Activated CD8-positive, alpha-beta memory T cell treated with anti-CD3 and anti-CD28 coated beads, Interleukin-2, amount 10 ng/mL, durations not matched to agents 7 days and 5 days (primary cell): ENCODE measurements around the gene SELENOM. TPM values are rescaled to one million over a fixed set of nuclear protein-coding genes. Genes with fewer than 3 reads are reported as not detected.
"Not testable (repeated sequence)": the region's sequence is repeated elsewhere in the genome, so short reads cannot be mapped to it uniquely, and the experiment has no call there.

ENCODE experiments used
- ATAC-seq: fragments of 150-1000 bp; cut with Tn5 transposase; one replicate; pipeline ENCODE4 v1.10.0; 2021; ENCODE audit warnings: moderate library complexity
- CTCF ChIA-PET: fragments of 350-600 bp; sonication (Branson Sonifier 250); formaldehyde crosslinking; loops from one replicate; lab custom pipeline; 2021; ENCODE audit warnings: antibody characterized with exemption; lab: Charles Lee
- DNase-seq: peaks from one replicate; pipeline ENCODE4 v3.0.0-alpha.2; 2020
- H3K27ac Mint-ChIP-seq: one replicate; pipeline ENCODE4 v1.8.0; 2021; ENCODE audit warnings: mild to moderate bottlenecking, mixed read lengths
- H3K27me3 Mint-ChIP-seq: one replicate; pipeline ENCODE4 v1.8.0; 2021; ENCODE audit warnings: mixed read lengths
- H3K36me3 Mint-ChIP-seq: one replicate; pipeline ENCODE4 v1.8.0; 2021; ENCODE audit warnings: mild to moderate bottlenecking, mixed read lengths
- H3K4me1 Mint-ChIP-seq: one replicate; pipeline ENCODE4 v1.8.0; 2021; ENCODE audit warnings: mixed read lengths
- H3K4me3 Mint-ChIP-seq: one replicate; pipeline ENCODE4 v1.8.0; 2021; ENCODE audit warnings: mild to moderate bottlenecking, moderate library complexity, mixed read lengths
- H3K9me3 Mint-ChIP-seq: one replicate; pipeline ENCODE4 v1.8.0; 2022; ENCODE audit warnings: low read depth, mixed read lengths
- total RNA-seq, 2 experiments: library from RNA; stranded (reverse); gene quantifications; one replicate each; pipeline ENCODE4 v1.2.3, GENCODE V29; 2021

SELENOM gene
- total RNA-seq, 2 experiments from 2014 or later = 0.49 to 1.5 TPM

GRCh38 chr22:31099386-31099785 lies 8.0 kb downstream of the SELENOM start:
- Mint-ChIP-seq H3K4me3 (no peak overlapping the region), H3K9me3 (no peaks in the 10 kb centered on the region), H3K27ac (no peak overlapping the region), H3K4me1 (no peaks in the 10 kb centered on the region), H3K27me3 (no peaks in the 10 kb centered on the region), H3K36me3 (peaks cover 3% of the 10 kb centered on the region)
- ATAC-seq (no peak), DNase-seq (no peak)
- CTCF ChIA-PET = interaction anchor here (1.3 to 1.4 kb wide), 2 partner anchors 11 to 14 kb away, joined by 3 to 5 read pairs; no protein-coding TSS in a partner anchor

GRCh38 chr22:31098632-31099110 lies 8.7 kb downstream of the SELENOM start:
- no peak for DNase-seq
- no peaks in the 10 kb centered on the region for H3K4me1 Mint-ChIP-seq
- no peaks in the 10 kb centered on the region for H3K27me3 Mint-ChIP-seq
- H3K4me3 Mint-ChIP-seq = no peak overlapping the region
- no peak for ATAC-seq
- no peak overlapping the region for H3K27ac Mint-ChIP-seq
- CTCF ChIA-PET = interaction anchor here (1.3 to 1.4 kb wide), 2 partner anchors 10 to 14 kb away, joined by 3 to 5 read pairs; no protein-coding TSS in a partner anchor
- H3K36me3 Mint-ChIP-seq = peaks cover 3% of the 10 kb centered on the region
- H3K9me3 Mint-ChIP-seq = no peaks in the 10 kb centered on the region

- DNase-seq (no peak), ATAC-seq (no peak)
- no peak overlapping the region for H3K4me3 Mint-ChIP-seq
- H3K27ac Mint-ChIP-seq = no peak overlapping the region
- no peaks in the 10 kb centered on the region for H3K4me1 Mint-ChIP-seq
- peaks cover 3% of the 10 kb centered on the region for H3K36me3 Mint-ChIP-seq
- CTCF ChIA-PET = interaction anchor here (1.3 to 1.4 kb wide), 2 partner anchors 9 to 13 kb away, joined by 3 to 5 read pairs; no protein-coding TSS in a partner anchor
- no peaks in the 10 kb centered on the region for H3K9me3 Mint-ChIP-seq
- H3K27me3 Mint-ChIP-seq = no peaks in the 10 kb centered on the region
These were observed 9.3 kb downstream of the SELENOM start for GRCh38 chr22:31097941-31098631.

GRCh38 chr22:31097539-31097938 lies 9.8 kb downstream of the SELENOM start:
- H3K36me3 Mint-ChIP-seq, H3K27ac Mint-ChIP-seq, H3K4me1 Mint-ChIP-seq, ATAC-seq, H3K27me3 Mint-ChIP-seq, CTCF ChIA-PET, DNase-seq, H3K4me3 Mint-ChIP-seq, H3K9me3 Mint-ChIP-seq: not testable (repeated sequence)

GRCh38 chr22:31096657-31097279 lies 10.6 kb downstream of the SELENOM start:
- no peaks in the 10 kb centered on the region for H3K9me3 Mint-ChIP-seq
- no peak overlapping the region for H3K27ac Mint-ChIP-seq
- CTCF ChIA-PET = interaction anchor here (1.7 kb wide), 1 partner anchor 12 kb away, joined by 10 read pairs; no protein-coding TSS in a partner anchor
- ATAC-seq = no peak
- no peaks in the 10 kb centered on the region for H3K4me1 Mint-ChIP-seq
- peaks cover 3% of the 10 kb centered on the region for H3K36me3 Mint-ChIP-seq
- no peak overlapping the region for H3K4me3 Mint-ChIP-seq
- no peak for DNase-seq
- no peaks in the 10 kb centered on the region for H3K27me3 Mint-ChIP-seq

GRCh38 chr22:31095637-31096249 lies 11.6 kb downstream of the SELENOM start:
- H3K4me1 Mint-ChIP-seq = no peaks in the 10 kb centered on the region
- ATAC-seq (no peak), DNase-seq (no peak)
- H3K36me3 Mint-ChIP-seq = peaks cover 3% of the 10 kb centered on the region
- H3K27ac Mint-ChIP-seq = no peak overlapping the region
- no peaks in the 10 kb centered on the region for H3K27me3 Mint-ChIP-seq
- H3K9me3 Mint-ChIP-seq = no peaks in the 10 kb centered on the region
- H3K4me3 Mint-ChIP-seq = no peak overlapping the region
- CTCF ChIA-PET = interaction anchor here (0.7 to 1.7 kb wide), 2 partner anchors 11 to 53 kb away, joined by 3 to 10 read pairs; no protein-coding TSS in a partner anchor

- Mint-ChIP-seq H3K27ac (no peak overlapping the region), H3K9me3 (no peaks in the 10 kb centered on the region), H3K4me1 (no peaks in the 10 kb centered on the region), H3K4me3 (no peak overlapping the region), H3K36me3 (peaks cover 3% of the 10 kb centered on the region), H3K27me3 (no peaks in the 10 kb centered on the region)
- DNase-seq (no peak), ATAC-seq (no peak)
- CTCF ChIA-PET = interaction anchor here (1.0 kb wide), 1 partner anchor 13 kb away, joined by 3 read pairs; no protein-coding TSS in a partner anchor
These were observed 12.6 kb downstream of the SELENOM start for GRCh38 chr22:31094741-31095140.

GRCh38 chr22:31094021-31094551 lies 13.3 kb downstream of the SELENOM start:
- DNase-seq (no peak), ATAC-seq (no peak)
- Mint-ChIP-seq H3K9me3 (no peaks in the 10 kb centered on the region), H3K36me3 (peaks cover 3% of the 10 kb centered on the region), H3K27ac (no peak overlapping the region), H3K27me3 (no peaks in the 10 kb centered on the region), H3K4me1 (no peaks in the 10 kb centered on the region), H3K4me3 (no peak overlapping the region)
- CTCF ChIA-PET = interaction anchor here (0.9 to 1.3 kb wide), 3 partner anchors 13 to 14 kb away, joined by 3 read pairs; partner anchors contain the start of genes SELENOM and SMTN

GRCh38 chr22:31093086-31093850 lies 14.1 kb downstream of the SELENOM start:
- DNase-seq = no peak

GRCh38 chr22:31092161-31092560 lies 15.2 kb downstream of the SELENOM start:
- H3K27me3 Mint-ChIP-seq = no peaks in the 10 kb centered on the region
- no peak overlapping the region for H3K4me3 Mint-ChIP-seq
- peaks cover 3% of the 10 kb centered on the region for H3K36me3 Mint-ChIP-seq
- no peak overlapping the region for H3K27ac Mint-ChIP-seq
- no peak for ATAC-seq
- H3K4me1 Mint-ChIP-seq = no peaks in the 10 kb centered on the region
- DNase-seq = no peak
- CTCF ChIA-PET = interaction anchor here (2.1 kb wide), 1 partner anchor 10 kb away, joined by 6 read pairs; no protein-coding TSS in a partner anchor
- no peaks in the 10 kb centered on the region for H3K9me3 Mint-ChIP-seq

More at GRCh38 chr22:31093086-31093850, 14.1 kb downstream of the SELENOM start:
- Mint-ChIP-seq H3K4me1 (no peaks in the 10 kb centered on the region), H3K27me3 (no peaks in the 10 kb centered on the region), H3K9me3 (no peaks in the 10 kb centered on the region), H3K36me3 (peaks cover 3% of the 10 kb centered on the region), H3K4me3 (no peak overlapping the region), H3K27ac (no peak overlapping the region)
- CTCF ChIA-PET = interaction anchor here (0.9 to 2.1 kb wide), 3 partner anchors 11 to 14 kb away, joined by 3 to 6 read pairs (median 3); partner anchors contain the start of genes SELENOM and SMTN
- no peak for ATAC-seq

- no peak overlapping the region for H3K27ac Mint-ChIP-seq
- no peak for ATAC-seq
- no peaks in the 10 kb centered on the region for H3K27me3 Mint-ChIP-seq
- H3K9me3 Mint-ChIP-seq = no peaks in the 10 kb centered on the region
- no peak overlapping the region for H3K4me3 Mint-ChIP-seq
- CTCF ChIA-PET = interaction anchor here (0.7 to 2.1 kb wide), 2 partner anchors 9 kb away, joined by 4 to 6 read pairs; no protein-coding TSS in a partner anchor
- no peaks in the 10 kb centered on the region for H3K4me1 Mint-ChIP-seq
- no peak for DNase-seq
- H3K36me3 Mint-ChIP-seq = no peaks in the 10 kb centered on the region
These were observed 16.0 kb downstream of the SELENOM start for GRCh38 chr22:31091106-31091975.
